Measurements from ENCODE around the gene DGKB.

Gene DGKB

DNA sequence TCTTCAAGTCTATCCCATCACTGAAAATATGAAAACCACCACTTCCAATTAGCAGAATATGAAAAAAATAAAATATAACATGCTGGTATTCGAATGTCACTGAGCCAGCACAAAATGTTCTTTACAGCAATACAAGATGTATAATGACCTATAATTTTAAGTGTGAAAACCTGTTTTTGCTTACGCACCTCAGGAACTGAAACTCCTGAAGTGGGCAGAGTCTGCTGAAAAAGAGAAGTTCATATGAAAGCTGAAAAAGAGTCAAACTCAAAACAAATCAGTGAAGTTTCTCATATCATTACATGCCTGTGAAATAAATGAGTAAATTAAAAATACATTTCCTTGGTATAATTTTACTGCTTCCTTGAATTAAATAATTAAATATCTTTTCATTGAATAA is 272.5 kb downstream of the DGKB start:
- H3K4me3 ChIP-seq (ENCODE audit: low read length) = no peak overlapping the region
- TF ChIP-seq, protein P1, sequence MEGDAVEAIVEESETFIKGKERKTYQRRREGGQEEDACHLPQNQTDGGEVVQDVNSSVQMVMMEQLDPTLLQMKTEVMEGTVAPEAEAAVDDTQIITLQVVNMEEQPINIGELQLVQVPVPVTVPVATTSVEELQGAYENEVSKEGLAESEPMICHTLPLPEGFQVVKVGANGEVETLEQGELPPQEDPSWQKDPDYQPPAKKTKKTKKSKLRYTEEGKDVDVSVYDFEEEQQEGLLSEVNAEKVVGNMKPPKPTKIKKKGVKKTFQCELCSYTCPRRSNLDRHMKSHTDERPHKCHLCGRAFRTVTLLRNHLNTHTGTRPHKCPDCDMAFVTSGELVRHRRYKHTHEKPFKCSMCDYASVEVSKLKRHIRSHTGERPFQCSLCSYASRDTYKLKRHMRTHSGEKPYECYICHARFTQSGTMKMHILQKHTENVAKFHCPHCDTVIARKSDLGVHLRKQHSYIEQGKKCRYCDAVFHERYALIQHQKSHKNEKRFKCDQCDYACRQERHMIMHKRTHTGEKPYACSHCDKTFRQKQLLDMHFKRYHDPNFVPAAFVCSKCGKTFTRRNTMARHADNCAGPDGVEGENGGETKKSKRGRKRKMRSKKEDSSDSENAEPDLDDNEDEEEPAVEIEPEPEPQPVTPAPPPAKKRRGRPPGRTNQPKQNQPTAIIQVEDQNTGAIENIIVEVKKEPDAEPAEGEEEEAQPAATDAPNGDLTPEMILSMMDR (conservative IDR thresholded peaks at IDR 0.05; ENCODE audit: low read length) = no peak
- DNase-seq (ENCODE audit: low read depth) = no peak

GRCh38 chr7:14628516-14628915 is 274.0 kb downstream of the DGKB start:
- DNase-seq (ENCODE audit: low read depth) = no peak
- no peak overlapping the region for H3K4me3 ChIP-seq (ENCODE audit: low read length)
- TF ChIP-seq, protein P1 (conservative IDR thresholded peaks at IDR 0.05; ENCODE audit: low read length) = no peak

DNA sequence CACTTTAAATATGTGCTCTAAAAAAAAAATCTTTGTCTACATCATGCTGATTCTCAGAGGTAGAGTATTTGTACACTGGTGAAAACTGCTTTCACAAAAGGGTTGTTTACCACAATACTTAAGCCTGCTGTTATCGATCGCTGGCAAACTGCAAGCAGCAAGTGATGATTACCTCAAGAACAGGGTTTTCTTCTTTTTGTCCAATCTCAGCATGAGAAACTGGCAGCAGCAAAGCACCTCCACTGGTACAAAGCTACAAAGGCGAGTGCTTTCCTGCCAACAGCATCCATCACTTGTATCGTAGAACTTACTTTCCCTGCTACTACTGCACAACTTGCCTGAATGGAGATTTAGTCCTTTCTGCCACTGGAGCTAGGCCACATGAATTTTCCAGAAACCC is 276.5 kb downstream of the DGKB start:
- H3K4me3 ChIP-seq (ENCODE audit: low read length) = no peak overlapping the region
- TF ChIP-seq, protein P1 (conservative IDR thresholded peaks at IDR 0.05; ENCODE audit: low read length) = no peak
- DNase-seq (ENCODE audit: low read depth) = no peak

DNA sequence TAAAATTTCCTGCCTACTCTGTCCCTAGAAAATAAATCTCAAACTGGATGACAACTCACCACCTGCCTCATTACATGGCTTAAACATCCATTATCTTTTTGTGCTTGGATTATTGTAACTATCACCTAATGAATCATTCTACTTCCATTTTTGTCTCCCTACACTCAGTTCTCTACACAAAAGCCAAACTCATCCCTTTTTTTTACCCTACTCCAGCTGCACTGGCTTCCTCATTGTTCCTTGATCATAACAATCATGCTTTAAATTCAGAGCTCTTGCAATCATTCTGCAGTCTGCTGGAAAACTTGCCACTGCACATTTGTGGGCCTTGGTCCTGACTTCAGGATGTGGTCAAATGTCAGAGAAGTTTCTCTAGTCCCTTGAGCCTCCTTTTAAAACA is 280.0 kb downstream of the DGKB start:
- TF ChIP-seq, protein P1 (conservative IDR thresholded peaks at IDR 0.05; ENCODE audit: low read length) = no peak
- H3K4me3 ChIP-seq (ENCODE audit: low read length) = no peak overlapping the region
- DNase-seq (ENCODE audit: low read depth) = no peak

GRCh38 chr7:14606101-14606500 is 296.4 kb downstream of the DGKB start:
- DNase-seq (ENCODE audit: low read depth) = peak; percentile 54
- TF ChIP-seq, protein P1 (conservative IDR thresholded peaks at IDR 0.05; ENCODE audit: low read length) = no peak
- H3K4me3 ChIP-seq (ENCODE audit: low read length) = no peak overlapping the region

DNA sequence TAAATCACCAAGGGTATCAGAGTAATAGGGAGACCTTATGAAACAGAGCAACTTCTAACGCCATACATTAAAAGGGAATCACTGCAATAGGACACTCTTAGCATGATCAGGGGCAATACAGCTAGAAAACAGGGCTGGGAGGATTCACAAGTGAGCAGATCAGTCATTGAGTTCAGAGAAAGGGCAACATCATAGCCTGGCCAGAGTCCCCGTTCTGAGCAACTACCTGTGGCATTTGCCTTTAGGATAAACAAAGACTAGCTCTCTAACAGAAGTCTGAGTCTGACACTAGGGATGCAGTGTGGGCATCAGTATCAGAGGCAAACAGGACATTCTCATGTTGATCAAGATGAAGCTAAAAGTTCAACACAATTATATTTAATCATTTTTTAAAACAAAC is 297.9 kb downstream of the DGKB start:
- peak; percentile 25 for DNase-seq (ENCODE audit: low read depth)
- no peak overlapping the region for H3K4me3 ChIP-seq (ENCODE audit: low read length)
- TF ChIP-seq, protein P1 (conservative IDR thresholded peaks at IDR 0.05; ENCODE audit: low read length) = no peak

GRCh38 chr7:14602851-14603250 is 299.7 kb downstream of the DGKB start:
- TF ChIP-seq, protein P1 (conservative IDR thresholded peaks at IDR 0.05; ENCODE audit: low read length) = no peak
- no peak for DNase-seq (ENCODE audit: low read depth)
- no peak overlapping the region for H3K4me3 ChIP-seq (ENCODE audit: low read length)
